Measurements from ENCODE around the gene HRH3. TPM values are rescaled to one million over a fixed set of nuclear protein-coding genes. Genes with fewer than 3 reads are reported as not detected.

Gene HRH3
- total RNA-seq, 2 donors from 2014 or later = 0.44 TPM; not detected in 1

DNA sequence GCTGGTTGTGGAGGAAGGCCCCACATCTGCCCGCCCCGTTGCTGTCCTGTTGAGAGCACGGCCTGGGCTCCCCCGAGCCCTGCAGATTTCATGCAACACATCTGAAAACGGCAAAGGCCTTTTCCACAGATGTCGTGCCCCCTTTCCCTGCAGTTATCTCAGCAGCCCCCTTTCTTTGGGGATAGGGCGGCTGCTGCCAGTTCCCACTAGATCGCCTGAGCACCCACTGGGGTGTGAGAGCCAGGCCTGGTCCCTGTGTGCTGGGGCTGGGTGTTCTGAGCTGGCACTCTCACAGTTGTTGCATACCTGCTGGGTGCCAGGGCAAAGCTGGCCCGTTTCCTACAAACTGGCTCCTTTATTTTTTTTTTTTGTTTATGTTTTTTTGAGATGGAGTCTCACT lies 49.5 kb downstream of the HRH3 start:
- Mint-ChIP-seq H3K9me3 (no peaks in the 10 kb centered on the region), H3K4me1 (no peaks in the 10 kb centered on the region), H3K27me3 (ENCODE audit: insufficient read depth) (no peaks in the 10 kb centered on the region), H3K36me3 (ENCODE audit: low read depth) (peaks cover 47% of the 10 kb centered on the region), H3K27ac (no peak overlapping the region), H3K4me3 (no peak overlapping the region)
- no peak for DNase-seq
- Histone ChIP-seq H3K36me3 (ENCODE audit: control insufficient read depth, insufficient read depth, low read length) (peaks cover 26% of the 10 kb centered on the region), H3K27me3 (ENCODE audit: control insufficient read depth, insufficient read depth, low read length, poor library complexity, severe bottlenecking) (no peaks in the 10 kb centered on the region), H3K27ac (ENCODE audit: low read depth, low read length) (no peak overlapping the region), H3K9me3 (ENCODE audit: control insufficient read depth, low read length) (no peaks in the 10 kb centered on the region), H3K4me1 (ENCODE audit: control insufficient read depth, insufficient read depth, low read length) (no peaks in the 10 kb centered on the region), H3K9ac (ENCODE audit: extremely low read depth, low read length, poor library complexity, severe bottlenecking) (no peak overlapping the region), H3K4me3 (ENCODE audit: low read length) (no peak overlapping the region)
- 95 to 100% methylated on average over 8 of the region's 9 CpGs for WGBS, 2 experiments (ENCODE audit: insufficient coverage in 1 of 2, insufficient read length in 1 of 2)
- TF ChIP-seq, protein P1, sequence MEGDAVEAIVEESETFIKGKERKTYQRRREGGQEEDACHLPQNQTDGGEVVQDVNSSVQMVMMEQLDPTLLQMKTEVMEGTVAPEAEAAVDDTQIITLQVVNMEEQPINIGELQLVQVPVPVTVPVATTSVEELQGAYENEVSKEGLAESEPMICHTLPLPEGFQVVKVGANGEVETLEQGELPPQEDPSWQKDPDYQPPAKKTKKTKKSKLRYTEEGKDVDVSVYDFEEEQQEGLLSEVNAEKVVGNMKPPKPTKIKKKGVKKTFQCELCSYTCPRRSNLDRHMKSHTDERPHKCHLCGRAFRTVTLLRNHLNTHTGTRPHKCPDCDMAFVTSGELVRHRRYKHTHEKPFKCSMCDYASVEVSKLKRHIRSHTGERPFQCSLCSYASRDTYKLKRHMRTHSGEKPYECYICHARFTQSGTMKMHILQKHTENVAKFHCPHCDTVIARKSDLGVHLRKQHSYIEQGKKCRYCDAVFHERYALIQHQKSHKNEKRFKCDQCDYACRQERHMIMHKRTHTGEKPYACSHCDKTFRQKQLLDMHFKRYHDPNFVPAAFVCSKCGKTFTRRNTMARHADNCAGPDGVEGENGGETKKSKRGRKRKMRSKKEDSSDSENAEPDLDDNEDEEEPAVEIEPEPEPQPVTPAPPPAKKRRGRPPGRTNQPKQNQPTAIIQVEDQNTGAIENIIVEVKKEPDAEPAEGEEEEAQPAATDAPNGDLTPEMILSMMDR (conservative IDR thresholded peaks at IDR 0.05) = no peak

DNA sequence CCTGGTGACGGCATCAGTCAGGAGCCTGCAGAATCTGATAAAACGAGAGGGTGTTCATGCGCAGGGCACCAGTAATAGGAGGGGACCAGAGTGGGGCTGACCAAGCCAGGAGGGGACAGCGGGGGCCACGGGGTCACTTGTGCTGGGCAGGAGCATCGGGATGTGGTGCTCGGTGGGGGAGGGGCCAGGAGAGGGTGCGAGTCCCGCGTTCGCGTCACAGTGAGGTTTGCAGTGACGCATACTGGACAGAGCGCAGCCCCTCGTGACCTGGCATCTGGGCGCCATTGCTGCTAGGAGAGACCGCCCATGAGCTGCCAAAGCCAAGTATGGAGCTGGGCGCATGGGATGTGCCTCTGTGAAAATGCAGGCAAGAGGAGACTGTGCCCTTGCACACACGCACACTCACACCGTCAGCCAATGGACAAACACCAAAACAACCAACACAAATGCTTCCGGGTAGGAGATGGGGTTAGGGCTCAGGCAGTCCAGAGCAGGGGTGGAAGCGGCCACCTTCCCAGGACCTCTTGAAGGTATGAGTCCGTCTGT lies 51.1 kb downstream of the HRH3 start:
- Mint-ChIP-seq H3K36me3 (ENCODE audit: low read depth) (peaks cover 44% of the 10 kb centered on the region), H3K9me3 (no peaks in the 10 kb centered on the region), H3K27me3 (ENCODE audit: insufficient read depth) (no peaks in the 10 kb centered on the region), H3K4me1 (no peaks in the 10 kb centered on the region), H3K27ac (no peak overlapping the region), H3K4me3 (no peak overlapping the region)
- H3K4me1 ChIP-seq (ENCODE audit: control insufficient read depth, insufficient read depth, low read length) = no peaks in the 10 kb centered on the region
- TF ChIP-seq, protein P1 (conservative IDR thresholded peaks at IDR 0.05) = no peak
- no peak overlapping the region for H3K4me3 ChIP-seq (ENCODE audit: low read length)
- 95 to 97% methylated on average over 17 to 23 of the region's 23 CpGs for WGBS, 2 experiments (ENCODE audit: insufficient coverage in 1 of 2, insufficient read length in 1 of 2)
- no peak for DNase-seq
- H3K9ac ChIP-seq (ENCODE audit: extremely low read depth, low read length, poor library complexity, severe bottlenecking) = no peak overlapping the region
- no peak overlapping the region for H3K27ac ChIP-seq (ENCODE audit: low read depth, low read length)
- H3K9me3 ChIP-seq (ENCODE audit: control insufficient read depth, low read length) = no peaks in the 10 kb centered on the region
- peaks cover 23% of the 10 kb centered on the region for H3K36me3 ChIP-seq (ENCODE audit: control insufficient read depth, insufficient read depth, low read length)
- H3K27me3 ChIP-seq (ENCODE audit: control insufficient read depth, insufficient read depth, low read length, poor library complexity, severe bottlenecking) = no peaks in the 10 kb centered on the region

DNA sequence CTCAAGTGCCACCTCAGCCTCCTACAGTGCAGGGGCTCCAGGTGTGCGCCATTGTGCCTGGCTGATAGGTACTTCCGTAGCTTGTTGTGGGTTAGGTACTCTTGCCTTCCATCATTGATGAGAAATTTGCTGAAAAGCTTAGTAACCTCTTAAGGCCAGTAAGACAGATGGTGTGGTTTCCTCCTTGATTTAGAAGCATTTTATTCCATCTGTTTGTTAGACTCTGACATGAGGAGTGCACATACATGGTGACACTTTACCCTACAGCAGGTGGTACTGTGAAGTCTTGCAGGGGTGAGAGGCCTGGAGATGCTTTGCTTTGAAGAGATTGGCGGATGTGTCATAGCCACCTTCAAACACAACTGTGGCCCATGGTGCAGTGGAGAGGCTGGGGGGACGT lies 52.0 kb downstream of the HRH3 start:
- H3K4me3 ChIP-seq (ENCODE audit: low read length) = no peak overlapping the region
- H3K27ac ChIP-seq (ENCODE audit: low read depth, low read length) = no peak overlapping the region
- Mint-ChIP-seq H3K9me3 (no peaks in the 10 kb centered on the region), H3K27ac (no peak overlapping the region), H3K4me3 (no peak overlapping the region), H3K4me1 (no peaks in the 10 kb centered on the region), H3K36me3 (ENCODE audit: low read depth) (peaks cover 48% of the 10 kb centered on the region), H3K27me3 (ENCODE audit: insufficient read depth) (no peaks in the 10 kb centered on the region)
- no peak for DNase-seq
- H3K9ac ChIP-seq (ENCODE audit: extremely low read depth, low read length, poor library complexity, severe bottlenecking) = no peak overlapping the region
- no peaks in the 10 kb centered on the region for H3K4me1 ChIP-seq (ENCODE audit: control insufficient read depth, insufficient read depth, low read length)
- TF ChIP-seq, protein P1 (conservative IDR thresholded peaks at IDR 0.05) = no peak
- no peaks in the 10 kb centered on the region for H3K27me3 ChIP-seq (ENCODE audit: control insufficient read depth, insufficient read depth, low read length, poor library complexity, severe bottlenecking)
- WGBS, 2 experiments (ENCODE audit: insufficient coverage in 1 of 2, insufficient read length in 1 of 2) = 92 to 94% methylated on average over 3 to 4 of the region's 4 CpGs
- peaks cover 23% of the 10 kb centered on the region for H3K36me3 ChIP-seq (ENCODE audit: control insufficient read depth, insufficient read depth, low read length)
- H3K9me3 ChIP-seq (ENCODE audit: control insufficient read depth, low read length) = no peaks in the 10 kb centered on the region
